ENCODE results near the gene TRIM5.
A peak's percentile ranks its signal among the peaks of the same experiment; 100 is the strongest.

The TRIM5 gene

GRCh38 chr11:5713695-5714094, 28.8 kb upstream of the TRIM5 start:
- peak; percentile 11 for DNase-seq (ENCODE audit: low read depth, low spot score)
- no peak for TF ChIP-seq CTCF (IDR thresholded peaks at IDR 0.05; ENCODE audit: low read depth, low read length)
- in situ Hi-C loops (cut with HindIII; ENCODE audit: low sequenced_read_pairs): no loop called here
- H3K4me3 ChIP-seq (ENCODE audit: low read depth, low read length): no peak overlapping the region

GRCh38 chr11:5712507-5712906, 27.6 kb upstream of the TRIM5 start:
- peak; percentile 22 for DNase-seq (ENCODE audit: low read depth, low spot score)
- H3K4me3 ChIP-seq (ENCODE audit: low read depth, low read length): no peak overlapping the region
- peak; percentile 45 for TF ChIP-seq CTCF (IDR thresholded peaks at IDR 0.05; ENCODE audit: low read depth, low read length)
- in situ Hi-C loops (cut with HindIII; ENCODE audit: low sequenced_read_pairs): no loop called here

- no peak overlapping the region for H3K4me3 ChIP-seq (ENCODE audit: low read depth, low read length)
- TF ChIP-seq CTCF (IDR thresholded peaks at IDR 0.05; ENCODE audit: low read depth, low read length): no peak
- in situ Hi-C loops (cut with HindIII; ENCODE audit: low sequenced_read_pairs): no loop called here
- DNase-seq (ENCODE audit: low read depth, low spot score): peak; percentile 10
Measured at GRCh38 chr11:5705688-5706087, 20.8 kb upstream of the TRIM5 start.

- DNase-seq (ENCODE audit: low read depth, low spot score): no peak
- no peak overlapping the region for H3K4me3 ChIP-seq (ENCODE audit: low read depth, low read length)
- in situ Hi-C loops (cut with HindIII; ENCODE audit: low sequenced_read_pairs): no loop called here
- no peak for TF ChIP-seq CTCF (IDR thresholded peaks at IDR 0.05; ENCODE audit: low read depth, low read length)
Measured at GRCh38 chr11:5703741-5704536, 19.1 kb upstream of the TRIM5 start.

GRCh38 chr11:5701055-5701577, 16.2 kb upstream of the TRIM5 start:
- no peak for TF ChIP-seq CTCF (IDR thresholded peaks at IDR 0.05; ENCODE audit: low read depth, low read length)
- in situ Hi-C loops (cut with HindIII; ENCODE audit: low sequenced_read_pairs): no loop called here
- DNase-seq (ENCODE audit: low read depth, low spot score): no peak
- H3K4me3 ChIP-seq (ENCODE audit: low read depth, low read length): no peak overlapping the region

- no peak for TF ChIP-seq CTCF (IDR thresholded peaks at IDR 0.05; ENCODE audit: low read depth, low read length)
- no peak overlapping the region for H3K4me3 ChIP-seq (ENCODE audit: low read depth, low read length)
- in situ Hi-C loops (cut with HindIII; ENCODE audit: low sequenced_read_pairs): no loop called here
- DNase-seq (ENCODE audit: low read depth, low spot score): no peak
Measured at GRCh38 chr11:5700421-5701054, 15.7 kb upstream of the TRIM5 start.

Data from astrocyte of the spinal cord (primary cell).